ENCODE measurements around the gene TRAF3IP3.

TRAF3IP3 gene

GRCh38 chr1:209816923-209817322 is 61.1 kb downstream of the TRAF3IP3 start:
- in situ Hi-C loops (cut with MboI; ENCODE audit: low sequenced_read_pairs, unreplicated experiment), result no loop called here
- no peak for TF ChIP-seq CTCF (IDR thresholded peaks at IDR 0.05; ENCODE audit: borderline replicate concordance, control extremely low read depth, extremely low read depth, insufficient read depth, missing control alignments)
- no peak for DNase-seq (ENCODE audit: low spot score)

GRCh38 chr1:209817691-209818090 is 61.8 kb downstream of the TRAF3IP3 start:
- DNase-seq (ENCODE audit: low spot score), result no peak
- in situ Hi-C loops (cut with MboI; ENCODE audit: low sequenced_read_pairs, unreplicated experiment), result no loop called here
- TF ChIP-seq CTCF (IDR thresholded peaks at IDR 0.05; ENCODE audit: borderline replicate concordance, control extremely low read depth, extremely low read depth, insufficient read depth, missing control alignments), result no peak

- in situ Hi-C loops (cut with MboI; ENCODE audit: low sequenced_read_pairs, unreplicated experiment), result no loop called here
- TF ChIP-seq CTCF (IDR thresholded peaks at IDR 0.05; ENCODE audit: borderline replicate concordance, control extremely low read depth, extremely low read depth, insufficient read depth, missing control alignments), result no peak
Measured at GRCh38 chr1:209819058-209819457, 63.2 kb downstream of the TRAF3IP3 start.

GRCh38 chr1:209820986-209821385 is 65.1 kb downstream of the TRAF3IP3 start:
- DNase-seq (ENCODE audit: low spot score), result no peak
- in situ Hi-C loops (cut with MboI; ENCODE audit: low sequenced_read_pairs, unreplicated experiment), result no loop called here
- no peak for TF ChIP-seq CTCF (IDR thresholded peaks at IDR 0.05; ENCODE audit: borderline replicate concordance, control extremely low read depth, extremely low read depth, insufficient read depth, missing control alignments)

More at GRCh38 chr1:209819058-209819457, 63.2 kb downstream of the TRAF3IP3 start:
- DNase-seq (ENCODE audit: low spot score), result no peak

- in situ Hi-C loops (cut with MboI; ENCODE audit: low sequenced_read_pairs, unreplicated experiment), result no loop called here
- no peak for DNase-seq (ENCODE audit: low spot score)
- no peak for TF ChIP-seq CTCF (IDR thresholded peaks at IDR 0.05; ENCODE audit: borderline replicate concordance, control extremely low read depth, extremely low read depth, insufficient read depth, missing control alignments)
Measured at GRCh38 chr1:209822706-209823105, 66.9 kb downstream of the TRAF3IP3 start.

- in situ Hi-C loops (cut with MboI; ENCODE audit: low sequenced_read_pairs, unreplicated experiment), result no loop called here
- DNase-seq (ENCODE audit: low spot score), result peak; percentile 38
- peak; percentile 68 for TF ChIP-seq CTCF (IDR thresholded peaks at IDR 0.05; ENCODE audit: borderline replicate concordance, control extremely low read depth, extremely low read depth, insufficient read depth, missing control alignments)
Measured at GRCh38 chr1:209823143-209824041, 67.5 kb downstream of the TRAF3IP3 start.

All from GM13976 (cell line).